GM08714 (cell line): ENCODE measurements around the gene ADGRV1.
"Not testable (repeated sequence)": the region's sequence is repeated elsewhere in the genome, so short reads cannot be mapped to it uniquely, and the experiment has no call there.

Experiments
- H3K4me3 ChIP-seq: fragments of 200-500 bp; sonication (Bioruptor generic); 2 replicates; pipeline ENCODE4 v1.5.1; 2014; ENCODE audit warnings: mild to moderate bottlenecking, low read length, inconsistent platforms
- ZNF274 ChIP-seq: IDR thresholded peaks from 2 replicates; pipeline ENCODE4 v1.6.1; 2012; ENCODE audit warnings: mild to moderate bottlenecking, low read depth, low read length

Gene ADGRV1

GRCh38 chr5:90991201-90991600 is 432.6 kb downstream of the ADGRV1 start:
- no peak for TF ChIP-seq ZNF274
- H3K4me3 ChIP-seq, result no peak overlapping the region

GRCh38 chr5:90994796-90995195 is 436.2 kb downstream of the ADGRV1 start:
- TF ChIP-seq ZNF274, result no peak
- H3K4me3 ChIP-seq, result no peak overlapping the region

- TF ChIP-seq ZNF274, result no peak
- no peak overlapping the region for H3K4me3 ChIP-seq
These were observed 437.5 kb downstream of the ADGRV1 start for GRCh38 chr5:90996089-90996488.

GRCh38 chr5:90997082-90997481 is 438.5 kb downstream of the ADGRV1 start:
- H3K4me3 ChIP-seq, result no peak overlapping the region
- no peak for TF ChIP-seq ZNF274

- H3K4me3 ChIP-seq, result no peak overlapping the region
- TF ChIP-seq ZNF274, result no peak
These were observed 442.1 kb downstream of the ADGRV1 start for GRCh38 chr5:91000743-91001142.

GRCh38 chr5:91006713-91007112 is 448.1 kb downstream of the ADGRV1 start:
- no peak for TF ChIP-seq ZNF274
- H3K4me3 ChIP-seq, result no peak overlapping the region

GRCh38 chr5:91007251-91007650 is 448.7 kb downstream of the ADGRV1 start:
- TF ChIP-seq ZNF274, result no peak
- H3K4me3 ChIP-seq, result no peak overlapping the region

- no peak overlapping the region for H3K4me3 ChIP-seq
- no peak for TF ChIP-seq ZNF274
These were observed 449.3 kb downstream of the ADGRV1 start for GRCh38 chr5:91007780-91008402.

GRCh38 chr5:91010090-91010489 is 451.5 kb downstream of the ADGRV1 start:
- H3K4me3 ChIP-seq, result no peak overlapping the region
- no peak for TF ChIP-seq ZNF274

- TF ChIP-seq ZNF274, result no peak
- H3K4me3 ChIP-seq, result no peak overlapping the region
These were observed 452.4 kb downstream of the ADGRV1 start for GRCh38 chr5:91011029-91011428.

GRCh38 chr5:91012867-91013266 is 454.3 kb downstream of the ADGRV1 start:
- not testable (repeated sequence) for H3K4me3 ChIP-seq

GRCh38 chr5:91016322-91016721 is 457.7 kb downstream of the ADGRV1 start:
- no peak for TF ChIP-seq ZNF274

GRCh38 chr5:91016954-91017700 is 458.5 kb downstream of the ADGRV1 start:
- TF ChIP-seq ZNF274, result no peak
- H3K4me3 ChIP-seq, result no peak overlapping the region

More at GRCh38 chr5:91016322-91016721, 457.7 kb downstream of the ADGRV1 start:
- H3K4me3 ChIP-seq, result no peak overlapping the region

GRCh38 chr5:91018200-91018599 is 459.6 kb downstream of the ADGRV1 start:
- no peak for TF ChIP-seq ZNF274
- no peak overlapping the region for H3K4me3 ChIP-seq

GRCh38 chr5:91018712-91019371 is 460.2 kb downstream of the ADGRV1 start:
- H3K4me3 ChIP-seq, result no peak overlapping the region
- TF ChIP-seq ZNF274, result no peak
